ENCODE measurements around the gene REXO4.
"Not testable (repeated sequence)": the region's sequence is repeated elsewhere in the genome, so short reads cannot be mapped to it uniquely, and the experiment has no call there.

Gene REXO4

GRCh38 chr9:133415170-133415569 lies 2.6 kb downstream of the REXO4 start:
- peak; percentile 16 for DNase-seq

- no peak for DNase-seq
Observed at GRCh38 chr9:133408042-133408441, 9.8 kb downstream of the REXO4 start.

GRCh38 chr9:133406480-133407307 lies 11.1 kb downstream of the REXO4 start:
- DNase-seq = peak; percentile 89

- DNase-seq = no peak
Observed at GRCh38 chr9:133405508-133406438, 12.0 kb downstream of the REXO4 start.

GRCh38 chr9:133404454-133405002 lies 13.3 kb downstream of the REXO4 start:
- no peak for DNase-seq

- DNase-seq = peak; percentile 72
Observed at GRCh38 chr9:133403766-133404453, 13.9 kb downstream of the REXO4 start.

GRCh38 chr9:133402689-133403088 lies 15.1 kb downstream of the REXO4 start:
- no peak for DNase-seq

- peak; percentile 27 for DNase-seq
Observed at GRCh38 chr9:133401588-133401987, 16.2 kb downstream of the REXO4 start.

GRCh38 chr9:133400292-133400691 lies 17.5 kb downstream of the REXO4 start:
- no peak for DNase-seq

GRCh38 chr9:133397895-133398294 lies 19.9 kb downstream of the REXO4 start:
- no peak for DNase-seq

- no peak for DNase-seq
Observed at GRCh38 chr9:133397370-133397769, 20.4 kb downstream of the REXO4 start.

GRCh38 chr9:133396952-133397351 lies 20.9 kb downstream of the REXO4 start:
- DNase-seq = peak; percentile 46

GRCh38 chr9:133394687-133395271 lies 23.0 kb downstream of the REXO4 start:
- no peak for DNase-seq

- no peak for DNase-seq
Observed at GRCh38 chr9:133393399-133393798, 24.4 kb downstream of the REXO4 start.

GRCh38 chr9:133392308-133392707 lies 25.5 kb downstream of the REXO4 start:
- DNase-seq = not testable (repeated sequence)

- DNase-seq = not testable (repeated sequence)
Observed at GRCh38 chr9:133391449-133391848, 26.4 kb downstream of the REXO4 start.

- no peak for DNase-seq
Observed at GRCh38 chr9:133390713-133391112, 27.1 kb downstream of the REXO4 start.

GRCh38 chr9:133389562-133389961 lies 28.2 kb downstream of the REXO4 start:
- DNase-seq = no peak

- no peak for DNase-seq
Observed at GRCh38 chr9:133389025-133389557, 28.7 kb downstream of the REXO4 start.

GRCh38 chr9:133387680-133388079 lies 30.1 kb downstream of the REXO4 start:
- no peak for DNase-seq

GRCh38 chr9:133386338-133386737 lies 31.5 kb downstream of the REXO4 start:
- DNase-seq = no peak

- no peak for DNase-seq
Observed at GRCh38 chr9:133385452-133385851, 32.4 kb downstream of the REXO4 start.

Measured in hematopoietic multipotent progenitor cell treated with erythropoietin and hydrocortisone succinate and interleukin-3 and kit ligand, for 4 days (in vitro differentiated cells).